Keratinocyte (primary cell): Measurements from ENCODE around the gene OR52I2. TPM values are rescaled to one million over a fixed set of nuclear protein-coding genes. Genes with fewer than 3 reads are reported as not detected.

ENCODE experiments used
- DNase-seq: peaks from one replicate; pipeline ENCODE4 v3.0.0-alpha.2; 2011; ENCODE audit warnings: low read depth, missing footprints, low spot score
- FAIRE-seq: peaks from 2 replicates; lab custom pipeline; 2011; peaks lifted over from hg19 to GRCh38; lab: Jason Lieb, UNC
- H2AFZ ChIP-seq: 2 replicates; pipeline ENCODE4 v1.6.0; 2012; ENCODE audit warnings: low read length, control low read depth, inconsistent platforms; ENCODE audit not compliant: control insufficient read depth
- H3K27ac ChIP-seq: 2 replicates; pipeline ENCODE4 v1.5.1; 2011; ENCODE audit warnings: low read length; ENCODE audit not compliant: control insufficient read depth, insufficient read depth
- H3K27me3 ChIP-seq: 3 replicates; pipeline ENCODE4 v1.6.0; 2011; ENCODE audit warnings: low read length; ENCODE audit not compliant: control insufficient read depth, insufficient read depth; ENCODE audit errors: extremely low read depth
- H3K36me3 ChIP-seq, 2 experiments: 2 replicates in 1 of 2; 3 replicates in 1 of 2; pipeline ENCODE4 v1.5.1; 2011; ENCODE audit warnings: low read length in 2 of 2, mild to moderate bottlenecking in 1 of 2; ENCODE audit not compliant: control insufficient read depth in 2 of 2, insufficient read depth in 2 of 2; ENCODE audit errors: extremely low read depth in 1 of 2
- H3K4me1 ChIP-seq: 3 replicates; pipeline ENCODE4 v1.5.1; 2011; ENCODE audit warnings: low read length; ENCODE audit not compliant: control insufficient read depth, insufficient read depth; ENCODE audit errors: extremely low read depth
- H3K4me2 ChIP-seq: 3 replicates; pipeline ENCODE4 v1.6.0; 2011; ENCODE audit warnings: low read depth, low read length; ENCODE audit not compliant: control insufficient read depth, insufficient read depth; ENCODE audit errors: extremely low read depth
- H3K4me3 ChIP-seq, 3 experiments: fragments of 200-600 bp in 1 of 3; sonication (generic) in 1 of 3; 2 replicates in 2 of 3; 3 replicates in 1 of 3; pipeline ENCODE4 v1.5.1; 2011 to 2016; ENCODE audit warnings: low read length in 3 of 3, mild to moderate bottlenecking in 3 of 3, control low read depth in 2 of 3, inconsistent platforms in 1 of 3, low read depth in 1 of 3, mixed read lengths in 1 of 3, mixed run types in 1 of 3, moderate library complexity in 1 of 3; ENCODE audit not compliant: control insufficient read depth in 2 of 3, insufficient read depth in 2 of 3; ENCODE audit errors: extremely low read depth in 1 of 3
- H3K79me2 ChIP-seq: 2 replicates; pipeline ENCODE4 v1.6.0; 2012; ENCODE audit warnings: low read length; ENCODE audit not compliant: control insufficient read depth, insufficient read depth
- H3K9ac ChIP-seq: 3 replicates; pipeline ENCODE4 v1.6.0; 2011; ENCODE audit warnings: low read length; ENCODE audit not compliant: control insufficient read depth, insufficient read depth; ENCODE audit errors: extremely low read depth
- H3K9me1 ChIP-seq: 3 replicates; pipeline ENCODE4 v1.6.0; 2011; ENCODE audit warnings: low read length; ENCODE audit not compliant: control insufficient read depth, insufficient read depth; ENCODE audit errors: extremely low read depth
- H3K9me3 ChIP-seq: 2 replicates; pipeline ENCODE4 v1.5.1; 2012; ENCODE audit warnings: low read depth, low read length; ENCODE audit not compliant: control insufficient read depth
- H4K20me1 ChIP-seq: 3 replicates; pipeline ENCODE4 v1.6.0; 2011; ENCODE audit warnings: low read length; ENCODE audit not compliant: control insufficient read depth, insufficient read depth; ENCODE audit errors: extremely low read depth
- CTCF ChIP-seq, 3 experiments: IDR thresholded peaks in 1 of 3; conservative IDR thresholded peaks in 1 of 3; optimal IDR thresholded peaks in 1 of 3; 2 replicates in 2 of 3; 3 replicates in 1 of 3; pipeline versions ENCODE3 to v1.5.1; 2011; ENCODE audit warnings: low read length in 3 of 3, mild to moderate bottlenecking in 3 of 3, moderate library complexity in 2 of 3, control low read depth in 1 of 3, inconsistent platforms in 1 of 3; ENCODE audit not compliant: insufficient read depth in 2 of 3; ENCODE audit errors: extremely low read depth in 1 of 3
- EZH2 ChIP-seq: IDR thresholded peaks from one replicate; pipeline ENCODE4 v1.6.1; 2012; ENCODE audit warnings: inconsistent platforms, mild to moderate bottlenecking, low read length, moderate library complexity
- dilution Hi-C: fragments of 300-500 bp; cut with MboI; formaldehyde crosslinking; loops from one replicate; pipeline ENCODE4 v1.7.0; 2020; ENCODE audit warnings: low sequenced_read_pairs; ENCODE audit not compliant: extremely low pct_ligation_motif_present
- polyA plus RNA-seq, 5 experiments: library from polyadenylated mRNA; depleted of rRNA in 3 of 5; stranded (reverse) in 3 of 5; stranded (forward) in 1 of 5; unstranded in 1 of 5; fragments of >200 nt; gene quantifications; 1 replicate in 1 of 5; 2 replicates in 3 of 5; 3 replicates in 1 of 5; pipeline versions ENCODE4 v1.2.1 to v1.2.3, GENCODE V29; 2011 to 2012; ENCODE audit warnings: missing spikeins in 2 of 5, low read depth in 1 of 5, low replicate concordance in 1 of 5

The OR52I2 gene
- polyA plus RNA-seq, 1 donor (not counting 4 experiments of a cell fraction or from before 2014, with no cell fraction given) = not detected

GRCh38 chr11:4547416-4547815 lies 34.1 kb upstream of the OR52I2 start:
- no peaks in the 10 kb centered on the region for H3K79me2 ChIP-seq
- dilution Hi-C loops = no loop called here
- no peak overlapping the region for H3K9ac ChIP-seq
- H3K4me3 ChIP-seq = no peak overlapping the region
- no peak overlapping the region for H3K4me2 ChIP-seq
- H2AFZ ChIP-seq = no peak overlapping the region
- no peaks in the 10 kb centered on the region for H3K9me1 ChIP-seq
- H3K27me3 ChIP-seq = no peaks in the 10 kb centered on the region
- no peak for TF ChIP-seq CTCF (optimal IDR thresholded peaks at IDR 0.05 in 1 of 3, IDR thresholded peaks at IDR 0.05 in 1 of 3, conservative IDR thresholded peaks at IDR 0.05 in 1 of 3; ENCODE audit: extremely low read depth in 1 of 3, insufficient read depth in 2 of 3, low read length in 3 of 3)
- TF ChIP-seq EZH2 = no peak
- H3K36me3 ChIP-seq = no peaks in the 10 kb centered on the region
- no peaks in the 10 kb centered on the region for H3K9me3 ChIP-seq
- FAIRE-seq = no peak
- H3K4me1 ChIP-seq = peaks cover 8% of the 10 kb centered on the region
- H3K27ac ChIP-seq = no peak overlapping the region
- no peak for DNase-seq
- no peaks in the 10 kb centered on the region for H4K20me1 ChIP-seq

- FAIRE-seq = no peak
- no peaks in the 10 kb centered on the region for H3K4me1 ChIP-seq
- dilution Hi-C loops = loop anchor here (25.0 kb wide), 1 partner anchor 364 kb away; no protein-coding TSS in a partner anchor
Measured at GRCh38 chr11:4551346-4551979, 30.1 kb upstream of the OR52I2 start.

More at GRCh38 chr11:4551346-4551979, 30.1 kb upstream of the OR52I2 start:
- DNase-seq = no peak
- Histone ChIP-seq H3K4me2 (no peak overlapping the region), H3K36me3 (no peaks in the 10 kb centered on the region), H3K79me2 (no peaks in the 10 kb centered on the region), H2AFZ (no peak overlapping the region), H4K20me1 (no peaks in the 10 kb centered on the region), H3K4me3 (no peak overlapping the region), H3K9me3 (no peaks in the 10 kb centered on the region), H3K27ac (no peak overlapping the region), H3K9me1 (no peaks in the 10 kb centered on the region), H3K27me3 (no peaks in the 10 kb centered on the region), H3K9ac (no peak overlapping the region)
- no peak for TF ChIP-seq EZH2
- TF ChIP-seq CTCF (optimal IDR thresholded peaks at IDR 0.05 in 1 of 3, IDR thresholded peaks at IDR 0.05 in 1 of 3, conservative IDR thresholded peaks at IDR 0.05 in 1 of 3; ENCODE audit: extremely low read depth in 1 of 3, insufficient read depth in 2 of 3, low read length in 3 of 3) = peak; percentile 32 to 47 (median 38)
